ENCODE results near the gene SPACA4.
A peak's percentile ranks its signal among the peaks of the same experiment; 100 is the strongest.

Gene SPACA4

DNA sequence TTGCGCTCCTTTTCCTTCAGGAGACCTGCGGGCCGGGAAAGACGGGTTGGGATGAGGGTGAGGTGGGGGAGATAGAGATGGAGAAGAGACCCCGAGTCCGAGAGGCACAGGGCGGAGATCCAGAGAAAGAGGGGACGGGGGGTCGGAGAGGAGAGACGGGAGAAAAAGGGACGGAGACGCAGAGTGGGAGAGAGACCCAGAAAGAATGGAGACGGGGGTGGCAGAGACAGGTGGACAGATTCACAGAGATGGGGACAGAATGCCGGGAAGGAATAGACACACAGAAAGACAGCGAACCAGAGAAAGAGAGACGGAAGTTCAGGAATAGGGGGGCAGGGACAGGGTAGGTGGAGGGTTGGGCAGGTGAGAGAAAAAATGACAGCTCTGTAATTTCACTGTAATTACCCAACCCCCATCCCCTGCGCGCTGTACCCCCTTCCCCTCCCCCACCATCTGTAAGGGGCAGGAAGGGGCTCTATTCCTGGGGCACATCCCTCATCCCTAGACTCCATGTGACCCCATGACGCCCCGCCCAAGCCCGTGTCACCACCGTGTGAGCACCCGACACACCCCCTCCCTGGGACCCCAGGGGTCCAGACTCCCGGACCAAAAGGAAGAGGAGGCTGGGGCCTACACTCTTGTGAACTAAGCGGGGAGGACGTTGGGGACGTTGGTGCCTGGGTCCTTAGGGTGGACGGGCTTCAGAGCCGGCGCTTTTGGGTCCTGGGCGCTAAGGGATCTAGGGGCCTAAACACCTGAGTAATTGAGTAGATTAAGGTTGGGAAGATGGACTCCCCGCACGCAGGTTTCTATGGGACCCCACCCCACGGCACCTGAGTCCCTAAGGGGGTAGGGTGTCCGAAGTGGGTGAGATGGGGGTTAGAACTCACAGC lies 29.7 kb downstream of the SPACA4 start:
- DNase-seq = no peak

DNA sequence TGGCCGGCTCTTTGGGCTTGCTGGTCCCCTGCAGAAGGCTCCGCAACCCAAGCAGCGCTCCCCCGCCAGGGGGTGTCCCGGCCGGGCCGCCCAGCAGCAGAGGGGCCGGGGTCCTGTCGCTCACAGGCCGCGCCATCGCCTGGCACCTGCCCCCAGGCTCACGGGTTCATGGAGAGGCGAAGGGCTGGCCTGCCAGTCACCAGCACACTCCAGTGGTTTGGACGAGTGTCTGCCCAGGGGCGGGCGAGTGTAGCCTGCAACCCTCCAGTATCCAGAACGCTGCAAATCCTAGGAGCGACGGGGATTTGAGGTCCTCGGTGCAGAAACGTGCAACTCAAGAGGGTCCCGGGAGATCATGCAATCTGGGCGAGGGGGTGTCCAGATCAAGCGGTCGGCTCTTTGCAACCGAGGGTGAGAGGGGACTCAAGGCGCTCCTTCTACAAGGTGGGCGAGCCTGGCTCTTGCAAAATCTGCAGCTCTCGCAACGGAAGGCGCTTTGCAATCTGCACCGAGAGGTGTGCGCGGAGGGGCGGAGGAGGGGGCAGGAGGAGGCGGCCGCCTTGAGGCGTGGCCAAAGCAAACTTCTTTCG lies 30.4 kb downstream of the SPACA4 start, which contains the start of gene DBP:
Gene DBP, minus strand, starts transcription at position 521 of the 590 bp plus-strand sequence. Its CDS starts 385 bp downstream, at position 136.
- DNase-seq = peak; percentile 35

DNA sequence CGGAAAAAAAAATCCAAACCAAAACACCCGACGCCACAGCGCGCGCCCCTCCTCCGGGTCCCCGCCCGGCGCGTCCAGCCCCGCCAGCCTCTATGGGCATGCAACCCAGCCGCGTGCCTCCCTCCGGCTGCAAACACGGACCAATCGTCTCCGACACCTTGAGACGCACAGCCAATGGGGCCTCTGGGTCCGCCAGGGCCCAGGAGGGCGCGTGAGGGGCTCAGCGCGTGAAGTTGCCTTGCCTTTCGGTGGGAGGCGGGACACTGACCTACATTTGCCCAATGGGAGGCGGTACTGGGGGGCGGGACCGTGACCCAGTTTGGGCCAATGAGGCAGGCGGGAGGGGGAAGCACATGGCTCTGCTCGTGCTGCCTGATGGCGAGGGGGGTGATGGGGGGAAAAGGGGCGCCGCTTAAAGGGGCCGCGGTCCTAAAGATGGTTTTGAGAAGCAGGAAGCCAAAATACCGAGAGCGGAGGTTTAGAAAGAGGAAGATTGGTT lies 31.0 kb downstream of the SPACA4 start:
- DNase-seq = peak; percentile 98

GRCh38 chr19:48637948-48638830 lies 31.6 kb downstream of the SPACA4 start:
- peak; percentile 96 for DNase-seq

GRCh38 chr19:48638831-48639381 lies 32.4 kb downstream of the SPACA4 start:
- DNase-seq = no peak

GRCh38 chr19:48639483-48640375 lies 33.2 kb downstream of the SPACA4 start:
- no peak for DNase-seq

GRCh38 chr19:48641850-48642249 lies 35.3 kb downstream of the SPACA4 start:
- DNase-seq = no peak

GRCh38 chr19:48642862-48643261 lies 36.3 kb downstream of the SPACA4 start:
- no peak for DNase-seq

- no peak for DNase-seq
These were observed 37.8 kb downstream of the SPACA4 start for GRCh38 chr19:48644355-48644754.

DNA sequence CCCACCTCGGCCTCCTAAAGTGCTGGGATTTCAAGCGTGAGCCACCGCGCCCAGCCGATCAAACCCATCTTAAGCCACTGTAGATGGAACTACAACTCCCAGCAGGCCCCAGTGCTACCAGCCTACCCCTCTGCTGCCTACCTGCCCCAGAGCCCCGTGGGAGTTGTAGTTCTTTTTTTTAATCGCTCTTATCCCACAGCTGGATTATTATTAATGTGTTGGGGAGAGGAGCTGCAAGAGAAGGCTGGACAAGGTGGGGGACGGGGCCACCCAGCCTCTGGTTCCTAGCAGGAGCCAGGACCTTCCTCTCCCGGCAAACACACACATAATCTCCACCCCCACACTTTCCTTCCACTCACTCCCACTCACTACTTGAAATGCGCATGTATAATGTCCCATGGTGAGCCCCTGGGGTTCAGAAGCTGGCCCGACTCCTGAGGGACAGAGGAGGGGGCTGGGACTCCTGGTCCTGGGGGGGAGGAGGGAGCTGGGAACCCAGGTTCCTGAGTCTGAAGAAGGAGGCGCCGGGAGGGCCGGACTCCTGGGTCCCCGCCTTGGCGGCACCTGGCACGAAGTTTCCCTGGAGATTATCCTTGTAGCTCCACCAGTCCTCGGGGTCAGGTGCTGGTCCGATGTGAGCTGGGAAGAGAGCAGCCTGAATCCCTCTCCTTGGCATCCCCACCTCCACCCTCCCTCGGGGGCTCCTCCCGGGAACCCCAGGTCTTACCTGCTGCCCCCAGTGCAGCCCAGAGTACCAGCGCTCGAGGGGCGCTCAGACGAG lies 38.5 kb downstream of the SPACA4 start:
- DNase-seq = peak; percentile 14

GRCh38 chr19:48645620-48646000 lies 39.1 kb downstream of the SPACA4 start:
- no peak for DNase-seq

DNA sequence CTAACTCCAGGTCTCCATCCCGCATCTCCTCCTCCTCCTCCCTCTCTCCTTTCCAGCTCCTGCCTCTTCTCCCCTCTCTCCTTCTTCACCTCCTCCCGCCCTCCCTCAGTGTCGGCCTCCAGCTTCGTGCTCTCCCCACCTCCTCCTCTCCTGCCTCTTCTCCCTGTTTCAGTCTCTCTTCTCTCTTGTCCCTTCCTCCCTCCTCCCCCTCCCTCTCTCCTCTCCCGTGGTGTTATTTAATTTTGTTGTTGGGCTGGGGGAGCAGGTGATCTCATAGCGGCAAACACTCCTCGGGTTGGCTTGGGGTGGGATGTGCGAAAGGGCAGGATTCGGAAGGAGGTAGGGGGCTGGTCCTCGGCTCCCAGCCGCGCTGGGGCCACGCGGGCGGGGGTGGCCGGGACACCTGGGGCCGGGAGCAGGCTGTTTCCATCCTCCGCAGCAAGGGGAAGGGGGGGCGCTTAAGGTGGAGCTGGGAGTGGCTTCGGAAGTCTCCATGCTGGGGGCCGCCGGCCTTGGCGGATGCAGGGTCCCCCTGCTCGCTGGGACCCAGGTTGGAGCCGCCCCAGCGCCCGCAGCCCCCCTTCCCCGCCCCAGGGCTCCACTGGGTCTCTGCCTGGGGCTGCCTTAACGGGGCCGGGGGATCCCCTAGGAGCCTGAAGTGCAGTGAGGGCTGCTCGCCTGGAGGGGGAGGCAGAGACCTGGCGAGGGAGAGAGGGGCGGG lies 39.6 kb downstream of the SPACA4 start, which contains the start of gene CA11:
Gene CA11, minus strand, starts transcription at position 187 of the 721 bp plus-strand sequence. CDS start 555 bp downstream, outside the sequence.
- peak; percentile 76 for DNase-seq

DNA sequence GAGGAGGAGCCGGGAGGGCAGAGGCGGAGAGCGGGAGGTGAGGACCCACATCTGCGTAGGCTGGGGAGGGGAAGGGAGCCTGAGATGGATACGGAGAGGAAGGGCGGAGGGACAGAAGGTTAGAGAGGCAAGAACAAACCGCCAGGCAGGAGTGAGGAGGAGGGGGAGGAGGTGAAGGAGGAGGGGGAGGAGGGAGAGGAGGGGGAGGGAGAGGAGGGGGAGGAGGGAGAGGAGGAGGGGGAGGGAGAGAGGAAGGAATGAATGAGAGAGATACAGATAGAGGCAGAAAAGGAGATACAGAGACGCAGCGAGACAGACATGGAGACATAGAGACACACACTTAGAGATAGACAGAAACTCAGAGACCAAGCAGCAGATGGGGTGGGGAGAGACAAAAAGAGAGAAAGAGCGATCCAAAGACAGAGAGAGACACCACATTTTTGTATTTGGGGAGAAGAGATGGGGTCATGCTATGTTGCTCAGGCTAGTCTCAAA lies 40.2 kb downstream of the SPACA4 start:
- DNase-seq = no peak

GRCh38 chr19:48648134-48648533 lies 41.6 kb downstream of the SPACA4 start:
- DNase-seq = no peak

DNA sequence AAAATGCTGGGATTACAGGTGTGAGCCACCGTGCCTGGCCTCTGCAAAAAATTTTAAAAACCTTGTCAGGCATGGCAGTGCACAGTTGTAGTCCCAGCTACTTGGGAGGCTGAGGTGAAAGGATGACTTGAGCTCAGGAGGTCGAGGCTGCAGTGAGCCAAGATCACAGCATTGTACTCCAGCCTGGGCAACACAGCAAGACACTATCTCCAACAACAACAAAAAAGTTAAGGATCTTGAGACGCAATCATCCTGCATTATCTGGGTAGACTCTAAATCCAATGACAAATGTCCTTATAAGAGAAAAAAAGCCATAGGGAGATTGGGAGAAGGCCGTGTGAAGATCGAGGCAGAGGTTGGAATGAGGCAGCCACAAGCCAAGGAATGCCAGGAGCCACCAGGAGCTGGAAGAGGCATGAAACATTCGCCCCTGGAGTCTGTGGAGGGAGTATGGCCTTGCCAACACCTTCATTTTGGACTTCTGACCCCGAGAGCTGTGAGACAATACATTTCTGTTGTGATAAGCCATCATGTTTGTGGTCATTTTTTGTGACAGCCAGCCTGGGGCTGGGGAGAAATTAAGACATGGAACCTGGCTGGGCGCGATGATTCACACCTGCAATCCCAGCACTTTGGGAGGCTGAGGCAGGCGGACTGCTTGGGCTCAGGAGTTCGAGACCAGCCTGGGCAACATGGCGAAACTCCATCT lies 44.6 kb downstream of the SPACA4 start:
- DNase-seq = no peak

DNA sequence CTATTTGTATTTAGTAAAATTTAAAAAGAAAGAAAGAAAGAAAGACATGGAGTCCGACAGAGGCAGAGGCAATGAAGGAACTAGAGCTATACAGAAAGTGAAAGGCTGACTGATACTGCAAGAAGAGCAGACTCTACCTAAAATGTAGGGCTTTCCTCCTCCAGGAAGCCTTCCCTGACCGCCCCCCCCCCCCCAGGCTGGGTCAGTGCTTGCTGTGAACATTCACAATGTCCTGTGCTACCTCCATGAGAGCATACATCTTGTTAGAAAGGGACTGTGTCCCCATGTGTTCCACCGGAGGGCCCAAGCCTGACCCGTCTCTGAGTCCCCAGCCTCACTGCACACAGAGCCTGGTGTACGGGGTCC lies 45.1 kb downstream of the SPACA4 start:
- DNase-seq = no peak

DNA sequence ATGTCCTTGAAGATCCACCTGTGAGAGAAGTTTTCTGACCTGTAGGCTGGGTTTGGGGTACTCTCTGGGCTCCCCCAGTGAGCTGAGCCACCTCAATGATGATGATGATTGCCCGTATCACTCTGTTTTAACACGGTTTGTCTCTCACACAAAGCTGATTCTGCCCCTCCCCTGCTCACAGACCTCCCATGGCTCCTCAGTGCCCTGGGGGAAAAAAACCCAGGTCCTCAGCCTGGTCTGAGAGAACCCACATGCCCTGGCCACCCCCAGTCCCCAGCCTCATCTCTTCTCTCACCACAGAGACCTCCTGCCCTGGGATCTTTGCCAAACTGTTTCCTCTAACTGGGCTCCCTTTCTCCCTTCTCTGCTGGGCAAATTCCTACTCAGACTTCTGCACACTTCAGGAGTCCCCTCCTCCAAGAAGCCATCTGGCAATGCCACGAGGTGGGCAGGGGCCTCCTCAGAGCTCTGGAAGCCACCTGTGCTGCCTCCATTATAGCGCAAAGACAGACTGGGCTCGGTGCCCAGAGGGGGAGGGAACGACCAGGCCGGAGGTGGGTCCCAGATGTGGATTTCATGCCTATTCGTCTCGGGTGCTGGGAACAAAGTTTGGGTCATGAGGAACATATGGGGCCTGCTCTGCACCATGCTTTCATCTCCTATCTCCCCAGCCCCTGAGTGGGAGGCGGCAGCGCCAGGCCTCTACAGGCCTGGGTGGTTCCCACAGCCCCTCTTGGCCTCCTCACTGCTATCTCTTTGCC lies 47.9 kb downstream of the SPACA4 start:
- DNase-seq = no peak

DNA sequence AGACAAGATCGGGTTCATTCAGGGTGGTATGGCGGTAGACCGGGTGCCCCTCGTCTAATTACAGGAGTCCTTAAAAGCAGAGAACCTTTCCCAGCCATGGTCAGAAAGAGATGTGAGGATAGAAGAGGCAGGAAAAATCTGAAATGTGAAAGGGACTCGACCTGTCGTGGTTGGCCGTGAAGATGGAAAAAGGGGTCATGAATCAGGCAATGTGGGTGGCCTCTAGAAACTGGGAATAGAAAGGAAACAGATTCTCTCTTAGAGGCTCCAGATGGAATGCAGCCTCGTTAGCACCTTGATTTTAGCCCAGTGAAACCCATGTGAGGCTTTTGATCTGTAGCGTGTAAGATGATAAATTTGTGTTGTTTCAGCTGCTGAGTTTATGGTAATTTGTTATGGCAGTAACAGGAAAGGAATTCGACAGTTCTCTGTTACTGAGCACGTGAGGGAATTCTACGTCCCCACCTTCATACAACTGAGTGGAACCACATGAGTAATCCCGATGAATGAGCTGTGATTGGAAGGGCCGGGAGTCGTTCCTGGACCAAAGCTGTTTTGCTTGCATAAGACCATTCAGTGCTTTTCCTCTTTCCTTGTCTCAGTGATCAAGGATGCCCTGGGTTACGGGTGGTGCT lies 50.4 kb downstream of the SPACA4 start:
- no peak for DNase-seq
